Measurements from ENCODE around the gene NPPA. TPM values are rescaled to one million over a fixed set of nuclear protein-coding genes. Genes with fewer than 3 reads are reported as not detected.

NPPA gene
- polyA plus RNA-seq: 1.8 TPM in 1 of 2 replicates, not detected in the other

GRCh38 chr1:11847667-11848372 lies at the start of gene NPPA:
Gene NPPA, minus strand, starts transcription at chr1:11847783. Its CDS starts 99 bp downstream, at chr1:11847684.

GRCh38 chr1:11858613-11858967 lies 11.0 kb upstream of the NPPA start, which contains the start of gene NPPB:
Gene NPPB, minus strand, starts transcription at chr1:11858945. Its CDS starts 112 bp downstream, at chr1:11858833.

DNA sequence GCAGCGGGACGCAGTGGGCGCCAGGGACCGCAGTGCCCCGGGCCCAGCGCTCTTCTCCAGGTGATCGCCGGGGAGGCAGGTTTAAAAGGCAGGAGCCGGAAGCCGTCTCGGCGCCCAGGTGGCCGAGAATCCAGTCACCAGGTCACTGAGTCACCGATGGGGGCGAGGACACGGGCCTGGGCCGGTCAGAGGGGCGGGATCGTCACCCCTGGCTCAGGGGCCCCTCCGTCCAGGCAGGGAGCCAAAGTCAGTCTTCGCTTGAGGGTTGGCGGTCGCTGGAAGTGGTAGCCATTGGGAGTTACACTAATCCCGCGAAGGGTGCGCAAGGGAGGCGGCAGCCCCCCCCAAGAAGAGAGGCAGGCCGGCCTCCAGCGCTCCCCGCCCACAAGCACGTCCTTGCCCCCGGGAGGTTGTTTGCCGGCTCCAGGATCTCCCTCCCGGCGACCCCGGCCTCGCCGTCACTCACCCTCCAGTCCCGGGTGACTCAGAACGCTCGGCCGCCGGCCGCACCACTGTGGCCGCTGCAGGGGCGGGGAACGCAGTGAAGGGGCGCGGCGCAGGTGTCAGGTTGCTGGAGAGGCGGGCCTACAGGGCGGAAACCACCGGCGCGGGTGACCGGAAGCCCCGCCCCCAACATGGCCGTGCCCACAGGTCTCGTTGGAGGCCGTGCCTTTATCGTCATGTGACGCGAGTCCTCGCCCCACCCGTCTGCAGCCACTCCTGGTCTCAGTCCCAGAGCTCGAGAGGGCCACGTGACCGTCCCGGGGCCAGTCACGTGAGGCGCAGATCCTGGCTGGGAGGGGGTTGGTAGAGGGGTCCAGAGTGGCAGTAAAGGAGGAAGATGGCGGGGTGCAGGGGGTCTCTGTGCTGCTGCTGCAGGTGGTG lies 41.9 kb downstream of the NPPA start, which contains the start of the genes CLCN6 and MTHFR:
TSS of gene CLCN6 (plus strand) at position 770 of the 885 bp plus-strand sequence. CDS start at position 842, 72 bp downstream.
TSS of gene MTHFR (minus strand) at position 543 of the 885 bp plus-strand sequence. CDS start 2,848 bp downstream, outside the sequence.

Other genes with a start within 250 kb of the NPPA start
- 19.1 and 20.4 TPM in 2 replicates for gene FBXO2, start 193.4 kb downstream of the NPPA start, polyA plus RNA-seq
- gene FBXO44, start 192.9 kb downstream of the NPPA start, polyA plus RNA-seq: 11.0 and 17.4 TPM in 2 replicates
- 2.0 and 2.2 TPM in 2 replicates for gene FBXO6, start 183.6 kb downstream of the NPPA start, polyA plus RNA-seq
- 6.3 and 13.7 TPM in 2 replicates for gene MAD2L2, start 166.6 kb downstream of the NPPA start, polyA plus RNA-seq
- gene DRAXIN, start 156.1 kb downstream of the NPPA start, polyA plus RNA-seq: not detected in 2 replicates
- 1.8 and 1.9 TPM in 2 replicates for gene AGTRAP, start 111.6 kb downstream of the NPPA start, polyA plus RNA-seq
- not detected in 2 replicates for gene C1orf167, start 85.6 kb downstream of the NPPA start, polyA plus RNA-seq
- gene MTHFR, start 41.8 kb downstream of the NPPA start, polyA plus RNA-seq: 0.34 and 0.98 TPM in 2 replicates
- gene CLCN6, start 41.6 kb downstream of the NPPA start, polyA plus RNA-seq: 10.5 and 11.9 TPM in 2 replicates
- gene NPPB, start 11.2 kb upstream of the NPPA start, polyA plus RNA-seq: 1.8 TPM in 1 of 2 replicates, not detected in the other
- gene KIAA2013, start 78.6 kb upstream of the NPPA start, polyA plus RNA-seq: 2.0 and 7.0 TPM in 2 replicates
- gene PLOD1, start 86.9 kb upstream of the NPPA start, polyA plus RNA-seq: 12.0 and 21.7 TPM in 2 replicates
- 16.6 and 16.8 TPM in 2 replicates for gene MFN2, start 132.7 kb upstream of the NPPA start, polyA plus RNA-seq
- gene MIIP, start 171.7 kb upstream of the NPPA start, polyA plus RNA-seq: 1.2 and 2.5 TPM in 2 replicates
- not detected in 2 replicates for gene TNFRSF8, start 215.5 kb upstream of the NPPA start, polyA plus RNA-seq